GM13977 (cell line): ENCODE data around the gene TRAPPC2B.

Experiments used
- DNase-seq: peaks from one replicate; pipeline ENCODE4 v3.0.0; 2012; ENCODE audit warnings: low spot score
- in situ Hi-C: fragments of 300-500 bp; cut with MboI; formaldehyde crosslinking; loops from one replicate; pipeline ENCODE4 v1.12.0; 2022; ENCODE audit warnings: low sequenced_read_pairs, low pct_unique_long_range_greater_than_20kb, mixed read lengths, inconsistent platforms; ENCODE audit not compliant: unreplicated experiment
- TF ChIP-seq, protein P1 (sequence below): IDR thresholded peaks from 2 replicates; pipeline ENCODE4 v1.5.1; 2012; ENCODE audit warnings: mild to moderate bottlenecking, control low read depth; ENCODE audit not compliant: insufficient read depth; ENCODE audit errors: extremely low read depth, missing control alignments

Gene TRAPPC2B

GRCh38 chr19:57321751-57322150, 41.6 kb upstream of the TRAPPC2B start:
- DNase-seq = no peak
- in situ Hi-C loops = no loop called here
- TF ChIP-seq, protein P1, sequence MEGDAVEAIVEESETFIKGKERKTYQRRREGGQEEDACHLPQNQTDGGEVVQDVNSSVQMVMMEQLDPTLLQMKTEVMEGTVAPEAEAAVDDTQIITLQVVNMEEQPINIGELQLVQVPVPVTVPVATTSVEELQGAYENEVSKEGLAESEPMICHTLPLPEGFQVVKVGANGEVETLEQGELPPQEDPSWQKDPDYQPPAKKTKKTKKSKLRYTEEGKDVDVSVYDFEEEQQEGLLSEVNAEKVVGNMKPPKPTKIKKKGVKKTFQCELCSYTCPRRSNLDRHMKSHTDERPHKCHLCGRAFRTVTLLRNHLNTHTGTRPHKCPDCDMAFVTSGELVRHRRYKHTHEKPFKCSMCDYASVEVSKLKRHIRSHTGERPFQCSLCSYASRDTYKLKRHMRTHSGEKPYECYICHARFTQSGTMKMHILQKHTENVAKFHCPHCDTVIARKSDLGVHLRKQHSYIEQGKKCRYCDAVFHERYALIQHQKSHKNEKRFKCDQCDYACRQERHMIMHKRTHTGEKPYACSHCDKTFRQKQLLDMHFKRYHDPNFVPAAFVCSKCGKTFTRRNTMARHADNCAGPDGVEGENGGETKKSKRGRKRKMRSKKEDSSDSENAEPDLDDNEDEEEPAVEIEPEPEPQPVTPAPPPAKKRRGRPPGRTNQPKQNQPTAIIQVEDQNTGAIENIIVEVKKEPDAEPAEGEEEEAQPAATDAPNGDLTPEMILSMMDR = no peak

GRCh38 chr19:57324992-57325391, 38.4 kb upstream of the TRAPPC2B start:
- in situ Hi-C loops = no loop called here
- TF ChIP-seq, protein P1 = no peak
- no peak for DNase-seq

GRCh38 chr19:57327993-57328392, 35.4 kb upstream of the TRAPPC2B start:
- TF ChIP-seq, protein P1 = no peak
- DNase-seq = no peak
- in situ Hi-C loops = no loop called here

GRCh38 chr19:57334191-57334590, 29.2 kb upstream of the TRAPPC2B start:
- TF ChIP-seq, protein P1 = no peak
- no peak for DNase-seq
- in situ Hi-C loops = no loop called here

GRCh38 chr19:57338877-57339276, 24.5 kb upstream of the TRAPPC2B start:
- TF ChIP-seq, protein P1 = no peak
- in situ Hi-C loops = no loop called here
- DNase-seq = no peak

DNA sequence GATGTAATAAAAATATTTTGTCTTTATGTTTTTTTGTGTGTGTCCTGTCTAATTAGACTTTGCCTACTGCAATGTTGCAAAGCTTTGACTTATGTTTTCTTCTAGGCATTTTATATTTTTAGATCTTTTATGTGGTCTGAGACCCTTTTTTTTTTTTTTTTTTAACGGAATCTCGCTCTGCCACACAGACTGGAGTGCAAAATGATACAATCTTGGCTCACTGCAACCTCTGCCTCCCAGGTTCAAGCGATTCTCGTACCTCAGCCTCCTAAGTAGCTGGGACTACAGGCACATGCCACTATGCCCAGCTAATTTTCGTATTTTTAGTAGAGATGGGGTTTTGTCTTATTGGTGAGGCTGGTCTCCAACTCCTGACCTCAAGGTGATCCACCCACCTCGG, 20.8 kb upstream of the TRAPPC2B start:
- DNase-seq = no peak
- TF ChIP-seq, protein P1 = no peak
- in situ Hi-C loops = no loop called here

DNA sequence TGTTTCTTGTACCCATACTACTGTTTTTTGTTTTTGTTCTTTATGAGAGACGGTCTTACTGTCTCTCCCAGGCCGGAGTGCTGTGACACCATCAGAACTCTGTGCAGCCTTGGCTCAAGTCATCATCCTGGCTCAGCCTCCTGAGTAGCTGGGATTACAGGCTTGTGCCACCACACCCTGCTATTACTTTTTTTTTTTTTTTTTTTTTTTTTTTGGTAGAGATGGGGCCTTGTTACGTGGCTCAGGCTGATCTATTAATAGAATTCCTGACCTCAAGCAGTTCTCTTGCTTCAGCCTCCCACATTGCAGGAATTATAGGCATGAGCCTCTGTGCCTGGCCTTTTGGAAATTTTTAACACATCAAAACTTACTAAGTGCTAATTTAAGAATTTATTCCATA, 15.2 kb upstream of the TRAPPC2B start:
- DNase-seq = no peak
- TF ChIP-seq, protein P1 = no peak
- in situ Hi-C loops = no loop called here
